ENCODE measurements around the gene CD52.

GRCh38 chr1:26349188-26349876 is 31.6 kb downstream of the CD52 start:
- TF ChIP-seq CTCF (IDR thresholded peaks at IDR 0.05; ENCODE audit: low read depth, low read length) (no peak), EZH2phosphoT487 (IDR thresholded peaks at IDR 0.05; ENCODE audit: low read depth) (no peak)
